ENCODE results near the gene ATXN8OS.

GRCh38 chr13:70104481-70104880, 3.1 kb upstream of the ATXN8OS start:
- no peak for TF ChIP-seq POLR2A (IDR thresholded peaks at IDR 0.05)
- no peak for TF ChIP-seq CTCF (IDR thresholded peaks at IDR 0.05)
- TF ChIP-seq EP300 (IDR thresholded peaks at IDR 0.05), result no peak

Measured in tibial nerve (tissue), 4 donors.